Stimulated activated naive B cell treated with anti-CD40 and anti-IgM and Interleukin-4, amounts not matched to agents 10 μg/mL and 1 μg/mL and 100 μg/mL, for 72 hours (primary cell): Measurements from ENCODE around the gene CWC22.

ENCODE experiments used
- ATAC-seq, 2 donors: fragments of 150-1000 bp; cut with Tn5 transposase; replicated peaks; 2 replicates each; pipeline ENCODE4 v1.10.0; 2021; ENCODE audit warnings: moderate library complexity in 1 of 2
- DNase-seq: peaks from one replicate; pipeline ENCODE4 v3.0.0; 2021
- H3K27ac Mint-ChIP-seq: one replicate; pipeline ENCODE4 v1.8.0; 2022; ENCODE audit warnings: mild to moderate bottlenecking, mixed read lengths
- H3K27me3 Mint-ChIP-seq, 2 donors: one replicate each; pipeline ENCODE4 v1.8.0; 2022; ENCODE audit warnings: mixed read lengths in 2 of 2
- H3K36me3 Mint-ChIP-seq, 2 donors: one replicate each; pipeline ENCODE4 v1.8.0; 2022; ENCODE audit warnings: mixed read lengths in 2 of 2, mild to moderate bottlenecking in 1 of 2
- H3K4me1 Mint-ChIP-seq, 2 donors: one replicate each; pipeline ENCODE4 v1.8.0; 2022; ENCODE audit warnings: mixed read lengths in 2 of 2, mild to moderate bottlenecking in 1 of 2
- H3K4me3 Mint-ChIP-seq, 2 donors: one replicate each; pipeline ENCODE4 v1.8.0; 2022; ENCODE audit warnings: mild to moderate bottlenecking in 2 of 2, mixed read lengths in 2 of 2, moderate library complexity in 1 of 2
- H3K9me3 Mint-ChIP-seq, 2 donors: one replicate each; pipeline ENCODE4 v1.8.0; 2022; ENCODE audit warnings: mixed read lengths in 2 of 2, mild to moderate bottlenecking in 1 of 2

CWC22 gene

DNA sequence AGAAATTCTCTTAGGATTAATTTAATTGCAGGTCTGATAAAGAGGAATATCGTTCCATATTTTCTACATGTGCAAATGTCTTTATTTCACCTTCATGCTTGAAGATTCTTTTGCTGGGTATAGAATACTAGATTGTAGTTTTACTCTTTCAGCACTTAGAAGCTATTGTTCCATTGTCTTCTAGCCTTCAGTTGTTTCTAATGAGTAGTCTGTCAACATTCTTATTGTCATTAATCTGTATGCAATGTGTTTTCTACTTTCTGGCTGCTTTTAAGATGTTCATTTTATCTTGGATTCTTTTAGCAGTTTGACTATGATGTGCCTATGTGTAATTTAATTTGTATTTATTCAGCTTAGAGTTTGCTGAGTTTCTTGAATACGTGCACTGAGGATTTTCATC is 81.4 kb downstream of the CWC22 start:
- H3K27ac Mint-ChIP-seq, result no peak overlapping the region
- peaks cover 33 to 34% of the 10 kb centered on the region in 2 donors for H3K9me3 Mint-ChIP-seq
- ATAC-seq, result no peak
- no peak for DNase-seq
- peaks cover 44 to 45% of the 10 kb centered on the region in 2 donors for H3K36me3 Mint-ChIP-seq
- no peak overlapping the region for H3K4me3 Mint-ChIP-seq
- H3K27me3 Mint-ChIP-seq, result no peaks in the 10 kb centered on the region
- H3K4me1 Mint-ChIP-seq, result no peaks in the 10 kb centered on the region

- peaks cover 0 to 7% of the 10 kb centered on the region in 2 donors for H3K36me3 Mint-ChIP-seq
- no peak overlapping the region for H3K27ac Mint-ChIP-seq
- DNase-seq (no peak), ATAC-seq (no peak)
- H3K9me3 Mint-ChIP-seq, result peaks cover 0 to 2% of the 10 kb centered on the region in 2 donors
- no peak overlapping the region for H3K4me3 Mint-ChIP-seq
- H3K4me1 Mint-ChIP-seq, result no peaks in the 10 kb centered on the region
- no peaks in the 10 kb centered on the region for H3K27me3 Mint-ChIP-seq
These were observed 89.8 kb downstream of the CWC22 start for GRCh38 chr2:179917272-179917671.

- Mint-ChIP-seq H3K9me3 (no peaks in the 10 kb centered on the region), H3K27me3 (no peaks in the 10 kb centered on the region), H3K36me3 (peaks cover 0 to 6% of the 10 kb centered on the region in 2 donors), H3K4me1 (no peaks in the 10 kb centered on the region), H3K27ac (no peak overlapping the region), H3K4me3 (no peak overlapping the region)
- ATAC-seq (no peak), DNase-seq (no peak)
These were observed 91.6 kb downstream of the CWC22 start for GRCh38 chr2:179915395-179915992.

- Mint-ChIP-seq H3K9me3 (no peaks in the 10 kb centered on the region), H3K4me1 (no peaks in the 10 kb centered on the region), H3K27me3 (no peaks in the 10 kb centered on the region), H3K27ac (no peak overlapping the region), H3K4me3 (no peak overlapping the region), H3K36me3 (peaks cover 0 to 1% of the 10 kb centered on the region in 2 donors)
- ATAC-seq, result no peak
- DNase-seq, result no peak
These were observed 93.3 kb downstream of the CWC22 start for GRCh38 chr2:179913809-179914208.

DNA sequence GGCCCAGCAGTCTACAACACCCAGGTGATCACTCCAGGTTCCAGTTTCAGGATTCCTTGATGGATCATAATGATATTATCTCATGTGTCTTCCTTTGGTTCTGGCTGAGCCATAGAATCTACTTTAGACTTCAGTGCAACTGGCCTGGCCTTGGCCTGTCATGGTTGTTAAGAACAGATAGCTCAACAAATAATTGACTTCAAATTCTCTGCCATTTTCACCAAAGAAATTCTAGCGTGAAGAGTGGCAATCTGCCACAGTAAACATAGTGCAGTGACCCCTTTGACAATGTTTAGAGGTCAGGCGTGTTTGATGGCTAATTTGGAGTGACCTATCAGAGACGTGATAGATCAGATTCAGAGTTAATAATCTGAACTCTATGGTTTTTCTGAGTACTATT is 95.5 kb downstream of the CWC22 start:
- ATAC-seq, result no peak
- peaks cover 0 to 11% of the 10 kb centered on the region in 2 donors for H3K27me3 Mint-ChIP-seq
- H3K4me3 Mint-ChIP-seq, result no peak overlapping the region
- no peak overlapping the region for H3K27ac Mint-ChIP-seq
- H3K36me3 Mint-ChIP-seq, result no peaks in the 10 kb centered on the region
- H3K9me3 Mint-ChIP-seq, result no peaks in the 10 kb centered on the region
- no peak for DNase-seq
- H3K4me1 Mint-ChIP-seq, result no peaks in the 10 kb centered on the region

- Mint-ChIP-seq H3K27ac (no peak overlapping the region), H3K9me3 (no peaks in the 10 kb centered on the region), H3K36me3 (no peaks in the 10 kb centered on the region), H3K4me3 (no peak overlapping the region), H3K27me3 (peaks cover 0 to 11% of the 10 kb centered on the region in 2 donors), H3K4me1 (no peaks in the 10 kb centered on the region)
- no peak for ATAC-seq
- DNase-seq, result no peak
These were observed 96.4 kb downstream of the CWC22 start for GRCh38 chr2:179910735-179911113.

DNA sequence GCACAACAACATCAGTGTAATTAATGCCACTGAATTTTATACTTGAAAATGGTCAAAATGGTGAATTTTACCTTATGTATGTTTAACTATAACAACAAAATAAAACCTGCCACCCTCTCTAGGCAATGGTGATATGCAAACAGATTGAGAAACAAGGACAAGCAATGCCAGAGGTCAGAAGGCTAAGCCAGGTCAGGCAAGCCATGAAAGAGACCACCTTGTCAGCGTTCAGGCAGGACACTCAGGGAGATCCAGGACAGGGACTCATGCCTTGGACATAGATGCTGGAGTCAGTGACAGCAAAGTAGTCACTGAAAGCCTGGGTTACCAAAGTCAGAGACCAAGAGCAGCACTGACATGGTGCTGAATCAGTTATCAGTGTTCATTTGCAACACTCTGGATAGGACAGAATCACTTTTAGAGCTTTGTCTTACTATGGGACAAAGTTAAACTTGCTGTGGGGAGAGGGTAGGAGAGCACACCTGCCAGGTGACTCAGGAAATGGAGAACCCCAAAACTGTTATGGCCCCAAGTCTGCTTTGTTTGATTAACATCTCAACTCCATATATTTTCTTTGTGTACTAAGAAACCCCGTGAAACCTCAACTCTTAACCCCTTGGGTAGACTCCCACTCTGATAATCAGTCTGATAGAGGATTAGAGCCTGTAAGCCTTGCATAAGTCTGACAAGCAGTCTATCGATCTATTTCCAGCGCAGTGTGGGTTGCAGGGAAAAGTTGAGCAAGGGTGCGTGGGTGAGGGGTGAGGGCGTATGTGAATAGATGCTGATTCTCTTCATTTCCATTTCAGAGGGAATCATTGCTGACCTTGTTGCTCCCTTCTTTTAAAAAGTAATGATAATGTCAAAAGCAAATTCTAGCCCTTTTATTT is 97.0 kb downstream of the CWC22 start:
- Mint-ChIP-seq H3K36me3 (no peaks in the 10 kb centered on the region), H3K27ac (no peak overlapping the region), H3K4me3 (no peak overlapping the region), H3K9me3 (no peaks in the 10 kb centered on the region), H3K27me3 (peaks cover 0 to 11% of the 10 kb centered on the region in 2 donors), H3K4me1 (no peaks in the 10 kb centered on the region)
- ATAC-seq, result no peak
- DNase-seq, result no peak

DNA sequence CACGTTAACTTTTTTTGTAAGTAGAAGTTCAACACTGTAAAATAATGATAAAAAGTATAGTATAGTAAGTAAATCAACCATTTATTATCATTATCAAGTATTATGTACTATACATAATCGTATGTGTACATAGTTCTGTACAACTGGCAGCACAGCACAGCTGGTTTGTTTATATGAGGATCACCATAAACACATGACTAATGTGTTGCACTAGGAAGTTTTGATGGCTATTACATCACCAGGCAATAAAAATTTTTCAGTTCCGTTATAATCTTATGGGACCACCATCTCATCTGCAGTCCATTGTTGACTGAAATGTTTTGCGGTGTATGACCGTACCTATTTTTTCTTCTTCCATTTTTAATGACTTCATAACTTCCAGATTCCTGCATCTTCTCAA is 106.4 kb downstream of the CWC22 start:
- Mint-ChIP-seq H3K4me3 (no peak overlapping the region), H3K27me3 (peaks cover 0 to 7% of the 10 kb centered on the region in 2 donors), H3K4me1 (no peaks in the 10 kb centered on the region), H3K9me3 (peaks cover 10 to 12% of the 10 kb centered on the region in 2 donors), H3K36me3 (no peaks in the 10 kb centered on the region), H3K27ac (no peak overlapping the region)
- DNase-seq, result no peak
- no peak for ATAC-seq

GRCh38 chr2:179899666-179900065 is 107.4 kb downstream of the CWC22 start:
- Mint-ChIP-seq H3K9me3 (peaks cover 10 to 12% of the 10 kb centered on the region in 2 donors), H3K27me3 (peaks cover 0 to 7% of the 10 kb centered on the region in 2 donors), H3K27ac (no peak overlapping the region), H3K36me3 (no peaks in the 10 kb centered on the region), H3K4me1 (no peaks in the 10 kb centered on the region), H3K4me3 (no peak overlapping the region)
- no peak for DNase-seq
- no peak for ATAC-seq

GRCh38 chr2:179898873-179899272 is 108.2 kb downstream of the CWC22 start:
- Mint-ChIP-seq H3K27me3 (peaks cover 0 to 8% of the 10 kb centered on the region in 2 donors), H3K4me1 (no peaks in the 10 kb centered on the region), H3K27ac (no peak overlapping the region), H3K36me3 (no peaks in the 10 kb centered on the region), H3K9me3 (peaks cover 10 to 12% of the 10 kb centered on the region in 2 donors), H3K4me3 (no peak overlapping the region)
- DNase-seq (peak; percentile 1), ATAC-seq (peak; percentile 60)
